ENCODE measurements around the gene GCNT2.
"Not testable (repeated sequence)": the region's sequence is repeated elsewhere in the genome, so short reads cannot be mapped to it uniquely, and the experiment has no call there.

The GCNT2 gene

DNA sequence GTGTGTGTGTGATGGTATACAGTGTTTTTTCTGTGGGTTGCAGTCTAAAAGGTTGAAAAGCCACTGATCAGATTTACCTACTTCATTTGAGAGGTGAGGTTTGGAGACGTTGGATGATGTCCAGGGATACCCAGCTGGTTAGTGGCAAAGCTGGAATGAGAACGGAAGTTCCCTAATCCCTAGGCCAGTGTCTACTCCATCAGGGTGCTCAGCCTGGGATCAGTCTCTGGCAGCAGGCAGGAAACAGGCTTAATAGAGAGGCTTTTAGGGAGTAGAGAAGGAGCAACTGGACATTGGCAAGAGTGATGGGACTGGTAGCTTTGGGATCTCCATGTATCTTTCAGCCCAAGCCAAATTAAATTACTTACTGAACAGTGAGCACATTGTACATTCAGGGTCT, 92.6 kb downstream of the GCNT2 start:
- no peak for DNase-seq

DNA sequence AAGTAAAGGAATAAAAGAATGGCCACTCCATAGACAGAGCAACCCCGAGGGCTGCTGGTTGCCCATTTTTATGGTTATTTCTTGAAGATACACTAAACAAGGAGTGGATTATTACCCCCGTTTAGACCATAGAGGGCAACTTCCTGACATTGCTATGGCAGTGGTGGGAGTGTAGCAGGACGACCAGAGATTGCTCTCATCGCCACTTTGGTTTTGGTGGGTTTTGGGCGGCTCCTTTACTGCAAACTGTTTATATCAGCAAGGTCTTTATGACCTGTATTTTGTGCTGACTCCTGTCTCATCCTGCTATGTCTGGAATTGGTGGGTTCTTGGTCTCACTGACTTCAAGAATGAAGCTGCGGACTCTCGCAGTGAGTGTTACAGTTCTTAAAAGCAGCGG, 94.5 kb downstream of the GCNT2 start:
- no peak for DNase-seq

DNA sequence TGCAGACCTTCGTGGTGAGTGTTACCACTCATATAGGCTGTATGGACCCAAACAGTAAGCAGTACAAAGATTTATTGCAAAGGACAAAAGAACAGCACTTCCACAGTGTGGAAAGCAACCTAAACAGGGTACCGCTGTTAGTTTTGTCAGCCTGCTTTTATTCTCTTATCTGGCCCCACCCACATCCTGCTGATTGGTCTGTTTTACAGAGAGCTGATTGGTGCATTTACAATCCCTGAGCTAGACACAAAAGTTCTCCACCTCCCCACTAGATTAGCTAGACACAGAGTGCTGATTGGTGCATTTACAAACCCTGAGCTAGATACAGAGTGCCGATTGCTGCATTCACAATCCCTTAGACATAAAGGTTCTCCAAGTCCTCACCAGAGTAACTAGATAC, 95.1 kb downstream of the GCNT2 start:
- not testable (repeated sequence) for DNase-seq

DNA sequence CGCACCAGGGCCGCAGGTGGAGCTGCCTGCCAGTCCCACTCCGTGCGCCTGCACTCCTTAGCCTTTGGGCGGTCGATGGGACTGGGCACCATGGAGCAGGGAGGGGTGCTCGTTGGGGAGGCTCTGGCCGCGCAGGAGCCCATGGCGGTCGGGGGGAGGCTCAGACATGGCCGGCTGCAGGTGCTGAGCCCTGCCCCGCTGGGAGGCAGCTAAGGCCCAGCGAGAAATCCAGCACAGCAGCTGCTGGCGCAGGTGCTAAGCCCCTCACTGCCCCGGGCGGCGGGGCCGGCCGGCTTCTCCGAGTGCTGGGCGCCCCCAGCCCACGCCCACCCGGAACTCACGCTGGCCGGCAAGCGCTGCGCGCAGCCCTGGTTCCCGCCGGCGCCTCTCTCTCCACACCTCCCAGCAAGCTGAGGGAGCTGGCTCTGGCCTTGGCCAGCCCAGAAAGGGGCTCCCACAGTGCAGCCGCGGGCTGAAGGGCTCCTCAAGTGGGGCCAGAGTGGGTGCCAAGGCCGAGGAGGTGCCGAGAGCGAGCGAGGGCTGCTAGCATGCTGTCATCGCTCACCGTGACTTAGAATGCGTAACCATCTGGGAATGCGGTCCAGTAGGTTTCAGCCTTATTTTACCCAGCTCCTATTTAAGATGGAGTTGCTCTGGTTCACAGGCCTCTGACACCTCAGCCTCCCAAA, 96.0 kb downstream of the GCNT2 start:
- no peak for DNase-seq

DNA sequence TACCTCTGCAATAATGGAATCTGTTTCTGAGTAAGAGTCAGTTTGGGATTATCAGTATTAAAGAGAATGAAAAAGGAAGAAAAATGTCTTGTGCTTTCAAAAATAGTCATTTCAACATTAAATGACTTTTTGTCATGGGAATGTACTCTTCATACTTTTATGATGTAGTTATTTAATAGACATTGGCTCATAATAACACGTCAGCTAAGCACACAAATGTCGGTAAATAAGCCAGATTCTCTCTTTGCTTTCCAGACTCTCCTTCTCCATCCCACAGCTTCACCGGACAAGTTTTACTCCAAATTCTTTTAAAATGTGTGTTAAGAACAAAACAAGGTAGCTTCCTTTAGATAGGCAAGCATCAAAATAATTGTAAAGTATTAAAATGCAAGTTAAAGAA, 97.3 kb downstream of the GCNT2 start:
- no peak for DNase-seq

DNA sequence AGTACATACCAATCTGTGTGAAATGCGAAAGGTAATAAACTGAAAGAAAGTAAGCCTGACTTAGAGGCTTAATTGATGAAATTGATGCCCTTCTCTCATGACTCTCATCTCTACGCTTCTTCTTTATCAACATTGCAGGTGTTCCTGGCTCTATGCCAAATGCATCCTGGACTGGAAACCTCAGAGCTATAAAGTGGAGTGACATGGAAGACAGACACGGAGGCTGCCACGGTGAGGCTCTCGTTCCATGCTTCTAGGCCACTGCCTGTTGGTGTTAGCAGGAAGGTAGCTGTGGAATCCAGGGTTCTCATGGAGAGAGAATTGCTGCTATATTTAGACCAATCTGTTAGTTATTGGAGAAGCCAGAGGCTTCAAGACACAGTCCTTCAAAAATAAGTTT, 100.1 kb downstream of the GCNT2 start:
- peak; percentile 50 for DNase-seq

DNA sequence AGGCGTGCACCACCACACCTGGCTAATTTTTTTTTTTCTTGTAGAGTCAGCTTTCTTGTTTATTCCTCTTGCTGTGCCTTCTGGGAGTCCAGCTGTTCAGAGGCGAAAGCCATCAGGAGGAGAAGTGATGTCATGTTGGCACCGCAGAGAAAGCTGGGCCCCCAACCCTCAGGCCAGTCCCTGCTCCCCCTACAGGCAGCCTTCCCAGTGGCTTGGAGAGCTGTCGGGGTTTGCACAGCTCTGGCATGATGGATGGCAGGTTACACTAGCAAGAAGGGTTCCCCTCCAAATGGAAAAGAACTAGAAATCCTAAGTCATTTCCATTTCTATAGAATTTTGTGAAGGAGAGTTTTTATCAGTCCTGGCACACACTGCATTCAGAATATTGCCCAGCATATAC, 100.7 kb downstream of the GCNT2 start:
- DNase-seq, result no peak

DNA sequence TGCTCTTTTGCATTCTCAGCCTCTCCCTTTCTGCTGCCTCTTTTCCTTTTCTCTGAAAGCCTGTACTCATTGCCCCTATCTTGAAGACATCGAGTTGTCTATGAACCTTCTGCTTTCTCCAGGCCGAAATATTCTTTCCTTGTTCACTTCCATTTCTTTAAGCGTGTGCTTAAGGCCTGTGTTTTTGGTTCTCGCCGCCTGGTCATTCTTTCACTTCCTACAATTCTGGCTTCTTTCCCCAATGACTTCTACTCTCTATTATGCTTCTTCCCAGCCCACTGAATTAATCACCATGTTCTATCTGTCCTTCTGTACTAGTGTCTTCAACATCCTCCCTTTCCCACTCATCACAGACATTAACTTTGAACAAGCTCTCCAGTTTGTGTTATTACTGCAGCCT, 103.7 kb downstream of the GCNT2 start:
- DNase-seq, result no peak

DNA sequence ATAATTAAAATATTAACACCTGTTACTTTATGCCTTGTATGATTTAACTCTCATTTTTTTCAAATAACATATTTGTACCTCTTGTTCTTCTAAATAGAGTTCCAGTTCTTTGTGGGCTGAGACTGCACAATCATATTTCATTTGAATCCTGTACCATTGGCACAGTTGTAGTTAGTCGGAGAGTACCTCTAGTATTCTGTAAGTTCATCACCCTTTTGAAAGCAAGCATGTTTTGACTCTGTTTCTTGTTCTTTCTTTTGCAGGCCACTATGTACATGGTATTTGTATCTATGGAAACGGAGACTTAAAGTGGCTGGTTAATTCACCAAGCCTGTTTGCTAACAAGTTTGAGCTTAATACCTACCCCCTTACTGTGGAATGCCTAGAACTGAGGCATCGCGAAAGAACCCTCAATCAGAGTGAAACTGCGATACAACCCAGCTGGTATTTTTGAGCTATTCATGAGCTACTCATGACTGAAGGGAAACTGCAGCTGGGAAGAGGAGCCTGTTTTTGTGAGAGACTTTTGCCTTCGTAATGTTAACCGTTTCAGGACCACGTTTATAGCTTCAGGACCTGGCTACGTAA, 105.1 kb downstream of the GCNT2 start:
- DNase-seq, result no peak

DNA sequence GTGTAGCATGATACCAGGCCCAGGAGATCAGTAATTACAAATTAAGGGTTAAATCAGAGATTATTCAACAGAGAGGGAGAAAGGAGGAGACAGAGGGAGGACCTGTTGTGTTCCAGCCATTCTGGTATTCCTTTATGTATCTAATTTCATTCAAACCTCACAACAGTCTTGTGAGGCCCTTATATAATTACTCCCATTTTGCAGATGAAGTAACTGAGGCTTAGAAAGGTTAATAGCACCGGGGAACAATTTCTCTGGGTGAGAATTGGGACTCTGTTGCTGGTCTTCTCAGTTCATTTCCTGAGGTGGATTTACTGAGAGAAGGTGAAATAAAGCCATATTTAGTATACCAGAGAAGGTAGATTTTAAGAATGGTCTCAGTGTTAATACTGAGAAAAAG, 106.6 kb downstream of the GCNT2 start:
- DNase-seq, result no peak

DNA sequence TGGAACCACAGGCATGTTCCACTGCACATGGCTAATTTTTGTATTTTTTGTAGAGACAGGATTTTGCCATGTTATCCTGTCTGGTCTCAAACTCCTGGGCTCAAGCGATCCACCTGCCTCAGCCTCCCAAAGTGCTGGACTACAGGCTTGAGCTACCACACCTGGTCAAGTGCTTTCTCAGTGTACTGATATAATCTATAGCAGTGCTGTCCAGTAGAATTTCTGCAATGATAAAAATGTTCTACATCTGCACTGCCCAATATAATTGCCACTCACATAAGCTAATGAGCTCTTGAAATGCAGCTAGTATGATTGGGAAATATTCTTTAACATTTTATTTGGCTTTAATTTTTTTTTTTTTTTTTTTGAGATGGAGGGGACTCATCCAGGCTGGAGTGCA, 109.0 kb downstream of the GCNT2 start:
- no peak for DNase-seq

DNA sequence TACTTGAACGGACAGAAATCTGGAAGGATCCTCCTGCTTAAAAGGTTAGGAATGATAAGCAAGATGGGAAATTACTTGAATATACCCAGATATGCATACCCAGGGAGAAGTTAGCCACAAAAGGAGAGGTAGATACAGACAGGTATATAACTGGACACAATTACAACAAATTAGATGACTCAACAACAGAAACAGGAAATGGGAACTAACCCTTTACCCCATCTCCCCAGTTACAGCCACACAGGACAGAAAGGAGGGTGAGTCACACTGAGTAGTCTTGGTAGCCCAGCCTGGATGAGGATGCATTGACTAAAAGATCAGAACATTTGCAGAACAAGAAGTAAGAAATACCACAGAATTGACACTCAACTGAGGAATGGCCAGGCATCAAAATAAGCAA, 112.1 kb downstream of the GCNT2 start:
- DNase-seq, result peak; percentile 40

DNA sequence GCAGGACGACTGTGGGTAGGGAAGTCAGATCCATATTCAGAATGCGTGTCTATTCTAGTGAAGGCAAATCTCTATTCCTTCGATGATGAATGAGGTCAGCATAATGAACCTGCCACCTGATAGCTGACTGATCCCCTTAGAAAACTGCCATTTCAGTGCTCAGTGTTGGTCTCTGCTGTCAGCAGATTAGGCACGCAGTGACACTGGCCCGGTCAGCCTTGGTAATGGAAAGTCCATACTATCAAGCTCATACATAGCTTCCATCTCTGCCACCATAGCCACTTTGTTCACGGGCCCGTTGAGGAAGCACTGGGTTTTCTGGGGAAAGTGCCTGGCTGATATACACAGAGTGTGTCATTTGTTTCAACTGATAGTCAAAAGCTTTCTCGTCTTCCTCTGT, 119.3 kb downstream of the GCNT2 start:
- DNase-seq, result no peak

DNA sequence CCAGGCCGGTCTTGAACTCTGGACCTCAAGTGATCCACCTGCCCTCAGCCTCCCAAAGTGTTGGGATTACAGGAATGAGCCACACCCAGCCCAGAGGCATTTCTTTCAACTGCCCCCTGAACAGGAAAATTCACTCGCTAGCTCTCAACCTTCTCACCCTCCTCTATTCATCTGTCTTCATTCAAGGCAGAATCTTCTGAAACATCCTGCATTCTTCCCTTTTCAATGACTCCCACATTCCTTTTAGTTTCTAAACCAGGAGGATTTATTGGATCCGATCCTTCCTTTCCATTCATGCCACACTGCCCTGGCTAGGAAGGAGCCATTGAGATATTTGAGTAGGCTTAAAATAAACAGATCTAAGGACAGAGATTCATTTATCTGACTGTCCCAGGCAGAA, 120.4 kb downstream of the GCNT2 start:
- DNase-seq, result no peak

DNA sequence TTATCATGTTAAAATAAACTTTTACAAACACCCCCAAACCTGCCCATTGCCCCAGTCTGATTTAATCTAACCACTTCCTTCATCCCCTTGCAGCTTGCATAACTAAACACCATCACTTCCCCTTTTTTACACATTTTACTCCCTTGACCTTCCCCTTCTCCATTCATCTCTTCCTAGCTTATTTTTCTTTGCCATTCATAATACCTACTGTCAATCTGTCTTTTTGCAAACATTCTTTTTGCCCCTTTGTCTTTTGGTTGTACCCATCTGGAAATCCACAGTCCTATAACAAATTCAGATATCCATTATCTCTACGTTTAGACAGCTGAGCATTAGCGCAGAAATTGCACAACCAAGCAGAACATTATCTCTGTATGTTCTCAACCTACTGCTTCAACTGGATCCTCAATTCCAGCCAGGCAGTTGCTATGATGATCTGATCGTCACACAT, 122.1 kb downstream of the GCNT2 start:
- no peak for DNase-seq

DNA sequence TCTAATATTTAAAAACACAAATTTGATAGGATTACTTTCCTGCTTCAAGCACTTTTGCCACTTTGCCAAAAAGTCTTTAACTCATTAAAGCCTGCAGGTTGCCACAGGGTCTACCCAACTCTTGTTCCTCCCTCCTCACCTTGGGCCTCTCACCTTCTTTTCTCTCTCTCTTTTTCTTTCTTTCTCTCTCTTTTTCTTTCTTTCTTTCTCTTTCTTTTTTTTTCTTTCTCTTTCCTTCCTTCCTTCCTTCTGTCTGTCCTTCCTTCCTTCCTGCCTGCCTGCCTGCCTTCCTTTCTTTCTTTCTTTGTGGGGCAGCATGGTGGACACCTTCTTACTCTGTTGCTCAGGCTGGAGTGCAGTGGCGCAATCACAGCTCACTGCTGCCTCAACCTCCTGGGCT, 123.1 kb downstream of the GCNT2 start:
- DNase-seq, result no peak

DNA sequence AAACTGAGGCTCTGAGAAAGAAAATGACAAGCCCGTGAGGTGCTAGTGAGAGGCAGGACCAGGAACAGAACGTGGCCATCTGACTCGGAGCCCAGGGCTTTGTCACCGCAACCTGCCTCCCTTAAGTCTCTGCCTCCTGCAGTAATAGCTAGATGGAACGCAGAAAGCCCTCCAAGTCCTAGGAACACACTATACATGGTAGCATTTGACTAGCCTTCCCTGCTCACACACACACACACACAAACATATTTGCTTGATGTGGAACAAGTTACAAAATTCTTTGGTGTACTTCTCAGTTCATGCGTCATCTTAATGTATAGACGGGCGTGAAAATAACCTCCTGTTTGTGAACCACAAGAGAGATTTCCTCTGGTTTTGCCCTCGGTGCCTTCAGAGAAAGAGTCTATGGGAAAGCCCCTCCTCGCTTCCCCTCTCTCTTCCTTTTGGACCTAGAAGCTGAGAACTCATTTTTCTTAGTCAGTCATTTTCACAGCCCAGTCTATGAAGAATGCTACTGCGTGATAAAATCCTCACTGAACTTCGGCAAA, 134.4 kb downstream of the GCNT2 start:
- DNase-seq, result no peak

DNA sequence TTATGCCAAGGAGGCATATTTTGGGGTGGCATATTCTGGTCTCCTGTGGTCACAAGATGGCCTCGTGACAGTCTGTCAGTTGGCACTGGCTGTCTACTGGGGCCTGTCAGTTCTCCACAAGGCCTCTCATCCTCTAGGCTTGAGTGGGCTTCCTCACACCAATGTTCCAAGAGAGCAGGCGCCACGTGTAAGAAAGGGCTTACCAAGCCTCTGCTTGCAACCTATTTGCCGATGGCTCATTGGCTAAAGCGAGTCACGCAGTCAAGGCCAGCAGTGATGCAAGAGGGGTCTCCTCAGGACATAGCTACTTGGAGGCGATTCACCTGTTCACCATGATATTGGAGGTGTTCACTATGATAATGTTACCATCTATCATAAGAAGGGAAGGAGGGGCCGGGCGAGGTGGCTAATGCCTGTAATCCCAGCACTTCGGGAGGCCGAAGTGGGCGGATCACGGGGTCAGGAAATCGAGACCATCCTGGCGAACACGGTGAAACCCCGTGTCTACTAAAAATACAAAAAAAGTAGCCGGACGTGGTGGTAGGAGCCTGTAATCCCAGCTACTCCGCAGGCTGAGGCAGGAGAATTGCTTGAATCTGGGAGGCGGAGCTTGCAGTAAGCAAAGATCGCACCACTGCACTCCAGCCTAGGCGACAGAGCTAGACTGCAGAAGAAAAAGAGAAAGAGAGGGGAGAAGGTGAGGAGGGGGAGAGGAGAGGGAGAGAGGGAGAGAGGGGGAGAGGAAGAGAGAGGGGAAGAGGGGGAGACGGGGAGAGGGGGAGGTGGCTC, 138.0 kb downstream of the GCNT2 start:
- no peak for DNase-seq

DNA sequence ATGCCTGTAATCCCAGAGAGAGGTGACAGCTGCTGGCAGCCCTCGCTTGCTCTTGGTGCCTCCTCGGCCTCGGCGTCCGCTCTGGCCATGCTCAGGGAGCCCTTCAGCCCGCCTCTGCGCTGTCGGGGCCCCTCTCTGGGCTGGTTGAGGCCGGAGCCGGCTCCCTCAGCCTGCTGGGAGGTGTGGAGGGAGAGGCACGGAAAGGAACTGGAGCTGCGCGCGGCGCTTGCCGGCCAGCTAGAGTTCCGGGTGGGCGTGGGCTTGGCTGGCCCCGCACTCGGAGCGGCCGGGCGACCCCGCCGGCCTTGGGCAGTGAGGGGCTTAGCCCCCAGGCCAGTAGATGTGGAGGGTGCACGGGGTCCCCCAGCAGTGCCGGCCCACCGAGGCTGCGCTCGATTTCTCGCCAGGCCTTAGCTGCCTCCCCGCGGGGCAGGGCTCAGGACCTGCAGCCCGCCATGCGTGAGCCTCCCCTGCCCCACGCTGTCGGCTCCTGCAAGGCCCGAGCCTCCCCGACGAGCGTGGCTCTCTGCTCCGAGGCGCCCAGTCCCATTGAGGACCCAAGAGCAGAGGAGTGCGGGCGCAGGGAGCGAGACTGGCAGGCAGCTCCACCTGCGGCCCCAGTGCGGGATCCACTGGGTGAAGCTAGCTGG, 138.7 kb downstream of the GCNT2 start:
- DNase-seq, result no peak

DNA sequence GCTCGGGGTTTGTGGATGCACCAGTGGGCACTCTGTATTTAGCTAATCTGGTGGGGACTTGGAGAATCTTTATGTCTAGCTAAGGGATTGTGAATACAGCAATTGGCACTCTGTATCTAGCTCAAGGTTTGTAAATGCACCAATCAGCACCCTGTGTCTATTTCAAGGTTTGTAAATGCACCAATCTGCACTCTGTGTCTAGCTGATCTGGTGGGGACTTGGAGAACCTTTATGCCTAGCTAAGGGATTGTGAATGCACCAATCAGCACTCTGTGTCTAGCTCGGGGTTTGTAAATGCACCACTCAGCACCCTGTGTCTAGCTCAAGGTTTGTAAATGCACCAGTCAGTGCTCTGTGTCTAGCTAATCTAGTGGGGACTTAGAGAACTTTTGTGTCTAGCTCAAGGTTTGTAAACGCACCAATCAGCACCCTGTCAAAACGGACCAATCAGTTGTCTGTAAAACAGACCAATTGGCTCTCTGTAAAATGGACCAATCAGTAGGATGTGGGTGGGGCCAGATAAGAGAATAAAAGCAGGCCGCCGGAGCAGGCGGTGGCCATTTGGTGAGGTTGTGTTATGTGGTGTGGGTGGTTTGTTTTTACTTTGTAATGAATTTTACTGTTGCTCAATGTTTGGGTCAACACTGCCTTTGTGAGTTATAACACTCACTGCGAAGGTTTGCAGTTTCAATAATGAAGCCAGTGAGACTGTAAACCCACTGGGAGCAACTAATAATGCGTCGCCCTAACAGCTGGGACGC, 139.5 kb downstream of the GCNT2 start:
- not testable (repeated sequence) for DNase-seq

DNA sequence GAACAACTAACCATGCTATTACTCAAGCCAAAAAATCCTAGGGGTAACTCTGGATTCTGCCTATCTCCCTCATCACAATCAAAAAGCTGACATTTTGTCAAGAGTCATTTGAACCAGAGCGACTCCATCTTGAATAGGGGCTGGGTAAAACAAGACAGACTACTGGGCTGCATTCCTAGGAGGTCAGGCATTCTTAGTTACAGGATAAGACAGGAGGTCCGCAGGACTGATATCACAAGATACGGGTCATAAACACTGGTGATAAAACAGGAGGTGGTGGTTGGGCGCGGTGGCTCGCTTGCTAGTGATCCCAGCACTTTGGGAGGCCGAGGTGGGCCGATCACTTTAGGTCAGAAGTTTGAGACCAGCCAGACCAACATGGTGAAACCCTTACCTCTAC, 141.1 kb downstream of the GCNT2 start:
- no peak for DNase-seq

DNA sequence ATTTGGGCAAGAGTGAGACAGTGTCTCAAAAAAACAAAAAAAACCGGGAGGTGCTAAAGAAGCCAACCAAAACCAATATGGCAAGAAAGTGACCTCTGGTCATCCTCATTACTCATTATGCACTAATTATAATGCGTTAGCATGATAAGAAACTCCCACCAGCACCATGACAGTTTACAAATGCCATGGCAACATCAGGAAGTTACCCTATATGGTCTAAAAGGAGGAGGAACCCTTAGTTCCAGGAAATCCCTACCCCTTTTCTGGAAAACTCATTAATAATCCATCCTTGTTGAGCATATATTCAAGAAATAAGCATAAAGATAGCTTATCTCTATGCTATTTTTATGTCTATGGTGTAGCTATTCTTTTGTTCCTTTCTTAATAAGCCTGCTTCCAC, 141.6 kb downstream of the GCNT2 start:
- no peak for DNase-seq

DNA sequence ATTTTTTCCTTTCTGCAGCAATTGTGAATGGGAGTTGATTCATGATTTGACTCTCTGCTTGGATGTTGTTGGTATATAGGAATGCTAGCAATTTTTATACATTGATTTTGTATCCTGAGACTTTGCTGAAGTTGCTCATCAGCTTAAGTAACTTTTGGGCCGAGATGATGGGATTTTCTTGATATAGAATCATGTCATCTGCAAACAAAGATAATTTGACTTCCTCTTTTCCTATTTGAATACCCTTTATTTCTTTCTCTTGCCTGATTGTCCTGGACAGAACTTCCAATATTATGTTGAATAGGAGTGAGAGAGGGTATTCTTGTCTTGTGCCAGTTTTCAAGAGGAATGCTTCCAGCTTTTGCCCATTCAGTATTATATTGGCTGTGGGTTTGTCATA, 144.4 kb downstream of the GCNT2 start:
- DNase-seq, result not testable (repeated sequence)
